Peyer's patch (tissue), 4 donors: ENCODE results near the gene CIB1. TPM values are rescaled to one million over a fixed set of nuclear protein-coding genes. Genes with fewer than 3 reads are reported as not detected.
"Not testable (repeated sequence)": the region's sequence is repeated elsewhere in the genome, so short reads cannot be mapped to it uniquely, and the experiment has no call there.

Source experiments
- DNase-seq, 3 donors: peaks; one replicate each; pipeline ENCODE4 v3.0.0-alpha.2; 2017 to 2019
- H3K27ac ChIP-seq, 4 donors: fragments of 200-600 bp; sonication (generic); one replicate each; pipeline ENCODE4 v1.5.1; 2016 to 2019
- H3K27me3 ChIP-seq, 2 donors: fragments of 200-600 bp; sonication (generic); one replicate each; pipeline ENCODE4 v1.5.1; 2019
- H3K36me3 ChIP-seq, 3 donors: fragments of 200-600 bp; sonication (generic); one replicate each; pipeline ENCODE4 v1.5.1; 2016 to 2019
- H3K4me1 ChIP-seq, 4 donors: fragments of 200-600 bp; sonication (generic); one replicate each; pipeline ENCODE4 v1.5.1; 2016 to 2019
- H3K4me3 ChIP-seq, 4 donors: fragments of 200-600 bp; sonication (generic); 1 replicate in 3 of 4; 2 replicates in 1 of 4; pipeline ENCODE4 v1.5.1; 2016 to 2019; ENCODE audit warnings: mild to moderate bottlenecking in 1 of 4
- H3K9me3 ChIP-seq, 4 donors: fragments of 200-600 bp; sonication (generic); one replicate each; pipeline ENCODE4 v1.5.1; 2016 to 2019; ENCODE audit warnings: mild to moderate bottlenecking in 1 of 4
- CTCF ChIP-seq, 6 experiments: fragments of 450-650 bp in 4 of 6; fragments of 200-600 bp in 2 of 6; sonication (generic) in 1 of 6; IDR thresholded peaks; one replicate each; pipeline ENCODE4 v1.5.1; 2017 to 2019; ENCODE audit warnings: antibody characterized with exemption in 6 of 6, mild to moderate bottlenecking in 3 of 6, moderate library complexity in 1 of 6
- POLR2A ChIP-seq, 2 donors: fragments of 450-650 bp; IDR thresholded peaks; one replicate each; pipeline ENCODE4 v1.5.1; 2017; ENCODE audit warnings: antibody characterized with exemption in 2 of 2, mild to moderate bottlenecking in 2 of 2, moderate library complexity in 2 of 2
- total RNA-seq, 4 donors: library from RNA; depleted of rRNA; stranded (reverse); fragments of >200 nt; gene quantifications; one replicate each; pipeline ENCODE4 v1.1.0, GENCODE V29; 2016

Gene CIB1
- 100 to 1,000 TPM in 3 of 4 donors, 10 to 100 TPM in 1; 71.0 to 166 (median 130) TPM for total RNA-seq

GRCh38 chr15:90233387-90234095, at the start of gene CIB1:
Gene CIB1 (minus strand): TSS chr15:90233941. CDS start chr15:90233885, 56 bp downstream.
- Histone ChIP-seq H3K27ac (peak within 1 kb of the TSS; percentile 93 to 99 (median 94)), H3K4me3 (peak within 1 kb of the TSS; percentile 66 to 91 (median 72)), H3K4me1 (peaks cover 5 to 50% (median 20%) of the 10 kb centered on the region in 4 donors), H3K9me3 (no peaks in the 10 kb centered on the region), H3K36me3 (peaks cover 0 to 50% (median 0%) of the 10 kb centered on the region in 3 donors), H3K27me3 (no peaks in the 10 kb centered on the region)
- peak; percentile 95 to 99 (median 98) for DNase-seq
- TF ChIP-seq CTCF (IDR thresholded peaks at IDR 0.05) (peak in 1 of 6 experiments; percentile 84), POLR2A (IDR thresholded peaks at IDR 0.05) (peak; percentile 44 to 45)

- not testable (repeated sequence) for H3K4me3 ChIP-seq, H3K4me1 ChIP-seq, H3K9me3 ChIP-seq, H3K27me3 ChIP-seq, H3K27ac ChIP-seq, H3K36me3 ChIP-seq
- peak in 1 of 3 donors; percentile 32 for DNase-seq
Measured at GRCh38 chr15:90281637-90282036, 47.9 kb upstream of the CIB1 start.

GRCh38 chr15:90280743-90281142, 47.0 kb upstream of the CIB1 start:
- not testable (repeated sequence) for H3K4me1 ChIP-seq, H3K9me3 ChIP-seq, H3K36me3 ChIP-seq, H3K4me3 ChIP-seq, H3K27me3 ChIP-seq, H3K27ac ChIP-seq
- peak in 1 of 3 donors; percentile 32 for DNase-seq

GRCh38 chr15:90278467-90278866, 44.7 kb upstream of the CIB1 start:
- not testable (repeated sequence) for H3K9me3 ChIP-seq, H3K27me3 ChIP-seq, DNase-seq, H3K4me1 ChIP-seq, H3K4me3 ChIP-seq, H3K27ac ChIP-seq
- H3K36me3 ChIP-seq: peaks cover 0 to 12% (median 0%) of the 10 kb centered on the region in 3 donors

DNA sequence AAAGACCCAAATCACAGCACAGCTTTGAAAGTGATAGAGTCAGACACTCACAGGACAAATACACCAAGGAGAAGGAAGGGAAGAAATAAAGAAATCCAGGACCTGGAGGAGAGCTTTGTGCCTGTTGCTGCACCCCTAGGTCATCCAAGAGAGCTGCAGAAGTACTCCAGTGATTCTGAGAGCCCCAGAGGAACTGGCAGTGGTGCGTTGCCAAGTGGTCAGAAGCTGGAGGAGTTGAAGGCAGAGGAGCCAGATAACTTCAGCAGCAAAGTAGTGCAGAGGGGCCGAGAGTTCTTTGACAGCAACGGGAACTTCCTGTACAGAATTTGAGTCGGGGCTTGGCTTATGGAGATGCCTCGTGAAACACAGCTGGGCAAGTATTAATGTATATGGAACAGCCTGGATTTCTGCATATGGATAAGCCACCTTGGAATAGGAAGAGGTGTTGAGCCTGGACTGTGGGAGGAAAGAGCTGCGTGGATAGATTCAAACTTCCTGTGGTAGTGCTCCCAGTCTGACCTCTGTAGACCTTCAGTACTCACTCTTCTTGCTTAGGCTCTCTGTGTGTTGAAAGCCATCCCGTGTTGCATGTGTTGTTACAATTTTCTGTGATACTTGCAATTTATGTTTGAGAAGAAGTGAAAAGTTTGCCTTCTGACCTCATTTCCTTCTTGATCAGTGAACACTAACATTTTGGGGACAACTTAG, 37.9 kb upstream of the CIB1 start:
- Histone ChIP-seq H3K36me3 (peaks cover 0 to 43% (median 0%) of the 10 kb centered on the region in 3 donors), H3K4me3 (no peak overlapping the region), H3K27ac (no peak overlapping the region), H3K9me3 (no peaks in the 10 kb centered on the region), H3K4me1 (peaks cover 0 to 18% (median 10%) of the 10 kb centered on the region in 4 donors), H3K27me3 (no peaks in the 10 kb centered on the region)
- no peak for DNase-seq
- no peak for TF ChIP-seq POLR2A (IDR thresholded peaks at IDR 0.05)
- TF ChIP-seq CTCF (IDR thresholded peaks at IDR 0.05): no peak

- TF ChIP-seq CTCF (IDR thresholded peaks at IDR 0.05): no peak
- TF ChIP-seq POLR2A (IDR thresholded peaks at IDR 0.05): no peak
- H3K36me3 ChIP-seq: peaks cover 0 to 43% (median 0%) of the 10 kb centered on the region in 3 donors
- H3K4me3 ChIP-seq: no peak overlapping the region
- H3K9me3 ChIP-seq: no peaks in the 10 kb centered on the region
- no peak overlapping the region for H3K27ac ChIP-seq
- no peaks in the 10 kb centered on the region for H3K27me3 ChIP-seq
- no peak for DNase-seq
- peaks cover 0 to 19% (median 10%) of the 10 kb centered on the region in 4 donors for H3K4me1 ChIP-seq
Measured at GRCh38 chr15:90270502-90271150, 36.9 kb upstream of the CIB1 start.

- Histone ChIP-seq H3K36me3 (peaks cover 0 to 30% (median 0%) of the 10 kb centered on the region in 3 donors), H3K9me3 (no peaks in the 10 kb centered on the region), H3K27me3 (no peaks in the 10 kb centered on the region), H3K4me3 (peak overlapping the region in 1 of 4 donors; percentile 77), H3K4me1 (peaks cover 3 to 32% (median 11%) of the 10 kb centered on the region in 4 donors), H3K27ac (no peak overlapping the region)
- TF ChIP-seq POLR2A (IDR thresholded peaks at IDR 0.05) (no peak), CTCF (IDR thresholded peaks at IDR 0.05) (no peak)
- no peak for DNase-seq
Measured at GRCh38 chr15:90268415-90268814, 34.7 kb upstream of the CIB1 start.
